ENCODE results near the gene ANXA7.

DNA sequence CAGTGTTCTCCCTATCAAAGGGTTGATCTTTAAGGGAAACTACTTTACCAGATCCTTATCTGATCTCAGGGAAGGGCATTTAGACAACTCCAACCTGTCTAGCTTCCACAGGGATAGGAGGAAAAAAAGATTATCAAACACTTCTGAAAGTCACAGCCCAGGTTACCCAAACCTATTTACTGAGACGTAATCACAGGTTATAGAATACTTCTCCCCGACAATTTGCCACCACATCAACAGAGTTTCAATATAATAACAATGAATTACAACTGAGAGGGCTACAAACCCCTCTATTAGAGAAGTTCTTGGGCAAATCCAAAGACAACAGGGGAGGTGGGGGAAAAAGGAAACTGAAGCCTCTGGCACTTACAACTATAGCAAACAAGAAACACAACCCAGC, 81.5 kb downstream of the ANXA7 start:
- TF ChIP-seq, protein P1, sequence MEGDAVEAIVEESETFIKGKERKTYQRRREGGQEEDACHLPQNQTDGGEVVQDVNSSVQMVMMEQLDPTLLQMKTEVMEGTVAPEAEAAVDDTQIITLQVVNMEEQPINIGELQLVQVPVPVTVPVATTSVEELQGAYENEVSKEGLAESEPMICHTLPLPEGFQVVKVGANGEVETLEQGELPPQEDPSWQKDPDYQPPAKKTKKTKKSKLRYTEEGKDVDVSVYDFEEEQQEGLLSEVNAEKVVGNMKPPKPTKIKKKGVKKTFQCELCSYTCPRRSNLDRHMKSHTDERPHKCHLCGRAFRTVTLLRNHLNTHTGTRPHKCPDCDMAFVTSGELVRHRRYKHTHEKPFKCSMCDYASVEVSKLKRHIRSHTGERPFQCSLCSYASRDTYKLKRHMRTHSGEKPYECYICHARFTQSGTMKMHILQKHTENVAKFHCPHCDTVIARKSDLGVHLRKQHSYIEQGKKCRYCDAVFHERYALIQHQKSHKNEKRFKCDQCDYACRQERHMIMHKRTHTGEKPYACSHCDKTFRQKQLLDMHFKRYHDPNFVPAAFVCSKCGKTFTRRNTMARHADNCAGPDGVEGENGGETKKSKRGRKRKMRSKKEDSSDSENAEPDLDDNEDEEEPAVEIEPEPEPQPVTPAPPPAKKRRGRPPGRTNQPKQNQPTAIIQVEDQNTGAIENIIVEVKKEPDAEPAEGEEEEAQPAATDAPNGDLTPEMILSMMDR (IDR thresholded peaks at IDR 0.05) = no peak
- no peak for TF ChIP-seq POLR2A (IDR thresholded peaks at IDR 0.05; ENCODE audit: low read length)
- TF ChIP-seq RAD21 (conservative IDR thresholded peaks at IDR 0.05 in 1 of 2, IDR thresholded peaks at IDR 0.05 in 1 of 2) = no peak
- TF ChIP-seq, protein P2, sequence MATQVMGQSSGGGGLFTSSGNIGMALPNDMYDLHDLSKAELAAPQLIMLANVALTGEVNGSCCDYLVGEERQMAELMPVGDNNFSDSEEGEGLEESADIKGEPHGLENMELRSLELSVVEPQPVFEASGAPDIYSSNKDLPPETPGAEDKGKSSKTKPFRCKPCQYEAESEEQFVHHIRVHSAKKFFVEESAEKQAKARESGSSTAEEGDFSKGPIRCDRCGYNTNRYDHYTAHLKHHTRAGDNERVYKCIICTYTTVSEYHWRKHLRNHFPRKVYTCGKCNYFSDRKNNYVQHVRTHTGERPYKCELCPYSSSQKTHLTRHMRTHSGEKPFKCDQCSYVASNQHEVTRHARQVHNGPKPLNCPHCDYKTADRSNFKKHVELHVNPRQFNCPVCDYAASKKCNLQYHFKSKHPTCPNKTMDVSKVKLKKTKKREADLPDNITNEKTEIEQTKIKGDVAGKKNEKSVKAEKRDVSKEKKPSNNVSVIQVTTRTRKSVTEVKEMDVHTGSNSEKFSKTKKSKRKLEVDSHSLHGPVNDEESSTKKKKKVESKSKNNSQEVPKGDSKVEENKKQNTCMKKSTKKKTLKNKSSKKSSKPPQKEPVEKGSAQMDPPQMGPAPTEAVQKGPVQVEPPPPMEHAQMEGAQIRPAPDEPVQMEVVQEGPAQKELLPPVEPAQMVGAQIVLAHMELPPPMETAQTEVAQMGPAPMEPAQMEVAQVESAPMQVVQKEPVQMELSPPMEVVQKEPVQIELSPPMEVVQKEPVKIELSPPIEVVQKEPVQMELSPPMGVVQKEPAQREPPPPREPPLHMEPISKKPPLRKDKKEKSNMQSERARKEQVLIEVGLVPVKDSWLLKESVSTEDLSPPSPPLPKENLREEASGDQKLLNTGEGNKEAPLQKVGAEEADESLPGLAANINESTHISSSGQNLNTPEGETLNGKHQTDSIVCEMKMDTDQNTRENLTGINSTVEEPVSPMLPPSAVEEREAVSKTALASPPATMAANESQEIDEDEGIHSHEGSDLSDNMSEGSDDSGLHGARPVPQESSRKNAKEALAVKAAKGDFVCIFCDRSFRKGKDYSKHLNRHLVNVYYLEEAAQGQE (IDR thresholded peaks at IDR 0.05) = no peak
- TF ChIP-seq EP300 (IDR thresholded peaks at IDR 0.05) = no peak
- no peak for TF ChIP-seq HEYL (CRISPR knock-in tag; IDR thresholded peaks at IDR 0.05)
- no peak for TF ChIP-seq USF2 (IDR thresholded peaks at IDR 0.05)
- TF ChIP-seq SREBF2 (IDR thresholded peaks at IDR 0.05) = no peak

Measured in A549 (cell line).